Right cardiac atrium (tissue), 5 donors: Measurements from ENCODE around the gene GM2A. TPM values are rescaled to one million over a fixed set of nuclear protein-coding genes. Genes with fewer than 3 reads are reported as not detected.
"Not testable (repeated sequence)": the region's sequence is repeated elsewhere in the genome, so short reads cannot be mapped to it uniquely, and the experiment has no call there.

ENCODE experiments used
- ATAC-seq, 2 donors: fragments of 200-7000 bp; cut with Tn5 transposase; one replicate each; pipeline versions ENCODE4 v1.8.0 to v1.9.1; 2020; ENCODE audit warnings: moderate library complexity in 2 of 2, mild to moderate bottlenecking in 1 of 2
- DNase-seq, 3 donors: peaks; one replicate each; pipeline ENCODE4 v3.0.0-alpha.2; 2020
- H3K27ac ChIP-seq: one replicate; pipeline ENCODE4 v1.5.1; 2013; ENCODE audit warnings: mild to moderate bottlenecking, low read length, control low read depth, moderate library complexity
- H3K27me3 ChIP-seq: one replicate; pipeline ENCODE4 v1.6.1; 2013; ENCODE audit not compliant: control insufficient read depth, insufficient read depth
- H3K4me1 ChIP-seq: one replicate; pipeline ENCODE4 v1.6.1; 2013; ENCODE audit warnings: low read length; ENCODE audit not compliant: control insufficient read depth, insufficient read depth
- H3K4me3 ChIP-seq: one replicate; pipeline ENCODE4 v1.5.1; 2013; ENCODE audit warnings: low read length, control low read depth
- H3K9me3 ChIP-seq: one replicate; pipeline ENCODE4 v1.6.1; 2013; ENCODE audit warnings: low read length; ENCODE audit not compliant: control insufficient read depth
- WGBS: extraction: QIAGEN DNeasy Blood & Tissue Kit; methylation state at CpG from one replicate; pipeline ENCODE4 v1.1.7; 2013; 5-methylcytosine and 5-hydroxymethylcytosine counted together
- intact Hi-C, 4 donors: fragments of 100-400 bp; cut with DNase I; formaldehyde crosslinking; loops; one replicate each; pipeline versions ENCODE4 v1.11.0 to v1.14.0; 2022 to 2023
- polyA plus RNA-seq: library from polyadenylated mRNA; stranded (reverse); fragments of 200-250 nt; gene quantifications from one replicate; pipeline ENCODE4 v1.2.3, GENCODE V29; 2013
- total RNA-seq, 4 donors: library from RNA; stranded (reverse); fragmentation: NEBNext Ultra II Directional; extraction: Animal tissue kit (Norgen Biotek cat#: 25700); gene quantifications; one replicate each; pipeline ENCODE4 v1.2.1, GENCODE V29; 2021
- donor health status: healthy with polysubstance abuse.
- donor health status: DM: no; HTN: yes; CAD: no.
- donor health status: DM: no; HTN: no; CAD: no.
- donor health status: DM: no; HTN: yes; CAD: no; lungs with severe emphysema.
- donor health status: DM: yes; HTN: yes; CAD: no.

GM2A gene
- total and polyA plus RNA-seq, 5 donors, result 27.7 to 43.4 (median 34.6) TPM

- no peak for ATAC-seq
- 51% methylated on average over 4 of the region's 4 CpGs for WGBS
- Histone ChIP-seq H3K4me3 (no peak overlapping the region), H3K27ac (no peak overlapping the region), H3K9me3 (no peaks in the 10 kb centered on the region), H3K4me1 (peaks cover 2% of the 10 kb centered on the region), H3K27me3 (no peaks in the 10 kb centered on the region)
- DNase-seq, result no peak
- intact Hi-C loops, result no loop called here
Measured at GRCh38 chr5:151293624-151294023, 40.6 kb downstream of the GM2A start.

- Histone ChIP-seq H3K4me3 (no peak overlapping the region), H3K27me3 (no peaks in the 10 kb centered on the region), H3K27ac (no peak overlapping the region), H3K4me1 (peaks cover 2% of the 10 kb centered on the region), H3K9me3 (no peaks in the 10 kb centered on the region)
- no peak for ATAC-seq
- intact Hi-C loops, result no loop called here
- 67% methylated on average over 5 of the region's 5 CpGs for WGBS
- DNase-seq, result no peak
Measured at GRCh38 chr5:151295138-151295537, 42.2 kb downstream of the GM2A start.

- H3K9me3 ChIP-seq, result no peaks in the 10 kb centered on the region
- H3K27ac ChIP-seq, result no peak overlapping the region
- H3K4me3 ChIP-seq, result no peak overlapping the region
- WGBS, result 29% methylated on average over 7 of the region's 7 CpGs
- ATAC-seq (no peak), DNase-seq (no peak)
- intact Hi-C loops, result no loop called here
- H3K27me3 ChIP-seq, result no peaks in the 10 kb centered on the region
- H3K4me1 ChIP-seq, result peaks cover 2% of the 10 kb centered on the region
Measured at GRCh38 chr5:151295791-151296477, 42.9 kb downstream of the GM2A start.

- Histone ChIP-seq H3K9me3 (no peaks in the 10 kb centered on the region), H3K4me3 (no peak overlapping the region), H3K27me3 (no peaks in the 10 kb centered on the region), H3K27ac (no peak overlapping the region), H3K4me1 (peaks cover 2% of the 10 kb centered on the region)
- 82% methylated on average over 1 of the region's 1 CpG for WGBS
- no peak for ATAC-seq
- no peak for DNase-seq
- intact Hi-C loops, result no loop called here
Measured at GRCh38 chr5:151296478-151296830, 43.5 kb downstream of the GM2A start.

- no peak for ATAC-seq
- Histone ChIP-seq H3K27ac (no peak overlapping the region), H3K27me3 (no peaks in the 10 kb centered on the region), H3K4me3 (no peak overlapping the region), H3K9me3 (no peaks in the 10 kb centered on the region), H3K4me1 (peaks cover 2% of the 10 kb centered on the region)
- WGBS, result 72% methylated on average over 2 of the region's 2 CpGs
- intact Hi-C loops, result no loop called here
- no peak for DNase-seq
Measured at GRCh38 chr5:151296974-151297373, 44.0 kb downstream of the GM2A start.

- H3K27me3 ChIP-seq, result no peaks in the 10 kb centered on the region
- DNase-seq (no peak), ATAC-seq (no peak)
- H3K4me3 ChIP-seq, result no peak overlapping the region
- intact Hi-C loops, result no loop called here
- no peak overlapping the region for H3K27ac ChIP-seq
- peaks cover 2% of the 10 kb centered on the region for H3K4me1 ChIP-seq
- H3K9me3 ChIP-seq, result no peaks in the 10 kb centered on the region
- 30% methylated on average over 6 of the region's 6 CpGs for WGBS
Measured at GRCh38 chr5:151298063-151298855, 45.3 kb downstream of the GM2A start.

- Histone ChIP-seq H3K27me3 (no peaks in the 10 kb centered on the region), H3K4me1 (no peaks in the 10 kb centered on the region), H3K27ac (no peak within 1 kb of the TSS), H3K9me3 (no peaks in the 10 kb centered on the region), H3K4me3 (no peak within 1 kb of the TSS)
- intact Hi-C loops, result no loop called here
- DNase-seq (no peak), ATAC-seq (no peak)
- WGBS, result 84% methylated on average over 2 of the region's 2 CpGs
Measured at GRCh38 chr5:151303666-151304065, 50.7 kb downstream of the GM2A start, which contains the start of gene SLC36A3. Gene SLC36A3, minus strand, starts transcription at chr5:151303766. Its CDS starts 412 bp downstream, at chr5:151303354.

GRCh38 chr5:151309266-151309665, 56.3 kb downstream of the GM2A start:
- H3K27me3 ChIP-seq, ATAC-seq, H3K4me1 ChIP-seq, intact Hi-C loops, H3K9me3 ChIP-seq, H3K4me3 ChIP-seq, DNase-seq, H3K27ac ChIP-seq: not testable (repeated sequence)
- over 99% methylated on average over 27 of the region's 27 CpGs for WGBS

- WGBS, result 85% methylated on average over 15 of the region's 15 CpGs
- H3K9me3 ChIP-seq, H3K4me3 ChIP-seq, H3K27me3 ChIP-seq, DNase-seq, H3K4me1 ChIP-seq, H3K27ac ChIP-seq, ATAC-seq: not testable (repeated sequence)
- intact Hi-C loops, result loop anchor here in 1 of 4 donors (10.0 kb wide), 1 partner anchor 195 kb away; no protein-coding TSS in a partner anchor
Measured at GRCh38 chr5:151309821-151310220, 56.8 kb downstream of the GM2A start.

GRCh38 chr5:151310932-151311331, 57.9 kb downstream of the GM2A start:
- no peaks in the 10 kb centered on the region for H3K9me3 ChIP-seq
- no peak overlapping the region for H3K27ac ChIP-seq
- intact Hi-C loops, result loop anchor here in 1 of 4 donors (10.0 kb wide), 1 partner anchor 194 kb away; no protein-coding TSS in a partner anchor
- DNase-seq (no peak), ATAC-seq (no peak)
- no peaks in the 10 kb centered on the region for H3K27me3 ChIP-seq
- H3K4me1 ChIP-seq, result no peaks in the 10 kb centered on the region
- H3K4me3 ChIP-seq, result no peak overlapping the region

GRCh38 chr5:151312756-151313324, 59.9 kb downstream of the GM2A start:
- 75% methylated on average over 5 of the region's 5 CpGs for WGBS
- Histone ChIP-seq H3K9me3 (no peaks in the 10 kb centered on the region), H3K27ac (no peak overlapping the region), H3K4me1 (no peaks in the 10 kb centered on the region), H3K27me3 (no peaks in the 10 kb centered on the region), H3K4me3 (no peak overlapping the region)
- DNase-seq (no peak), ATAC-seq (no peak)
- intact Hi-C loops, result loop anchor here in 1 of 4 donors (10.0 kb wide), 1 partner anchor 192 kb away; no protein-coding TSS in a partner anchor
